Measurements from ENCODE around the gene AKNA.
A peak's percentile ranks its signal among the peaks of the same experiment; 100 is the strongest.

AKNA gene

GRCh38 chr9:114416290-114416689 lies 28.5 kb upstream of the AKNA start:
- DNase-seq (ENCODE audit: low read depth in 2 of 2, low spot score in 1 of 2) = no peak

- DNase-seq (ENCODE audit: low read depth in 2 of 2, low spot score in 1 of 2) = no peak
Observed at GRCh38 chr9:114414346-114414745, 26.6 kb upstream of the AKNA start.

GRCh38 chr9:114413861-114414301 lies 26.1 kb upstream of the AKNA start:
- no peak for DNase-seq (ENCODE audit: low read depth in 2 of 2, low spot score in 1 of 2)

DNA sequence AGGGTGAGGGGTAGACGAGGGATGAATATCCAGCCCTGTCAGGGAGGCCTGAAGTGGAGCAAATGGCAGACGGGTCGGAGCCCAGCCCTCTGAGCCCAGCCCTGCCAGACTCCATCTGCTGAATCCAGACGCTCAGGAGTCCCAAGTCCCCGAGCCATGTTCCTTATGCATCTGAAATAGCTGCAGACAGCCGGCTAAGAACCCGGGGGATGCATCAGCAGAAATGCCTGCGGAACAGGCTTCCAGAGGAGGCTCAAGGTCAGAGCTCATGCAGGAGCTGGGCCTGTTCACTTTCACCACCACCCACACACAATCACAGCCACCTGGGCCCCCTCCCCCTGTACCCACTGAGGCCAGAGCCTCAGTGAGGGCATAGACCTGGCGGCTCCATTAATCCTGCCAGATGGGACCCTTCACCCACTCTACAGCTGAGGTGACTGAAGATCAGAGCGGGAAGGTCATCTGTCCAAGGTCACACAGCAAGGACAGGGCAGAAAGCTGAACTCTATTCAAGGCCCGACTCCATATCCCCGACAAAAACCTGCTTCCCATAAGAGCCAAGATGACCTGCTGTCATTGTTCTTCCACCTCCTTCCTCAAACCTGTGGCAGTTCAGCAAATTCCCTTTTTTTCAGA lies 24.4 kb upstream of the AKNA start:
- DNase-seq (ENCODE audit: low read depth in 2 of 2, low spot score in 1 of 2) = no peak

DNA sequence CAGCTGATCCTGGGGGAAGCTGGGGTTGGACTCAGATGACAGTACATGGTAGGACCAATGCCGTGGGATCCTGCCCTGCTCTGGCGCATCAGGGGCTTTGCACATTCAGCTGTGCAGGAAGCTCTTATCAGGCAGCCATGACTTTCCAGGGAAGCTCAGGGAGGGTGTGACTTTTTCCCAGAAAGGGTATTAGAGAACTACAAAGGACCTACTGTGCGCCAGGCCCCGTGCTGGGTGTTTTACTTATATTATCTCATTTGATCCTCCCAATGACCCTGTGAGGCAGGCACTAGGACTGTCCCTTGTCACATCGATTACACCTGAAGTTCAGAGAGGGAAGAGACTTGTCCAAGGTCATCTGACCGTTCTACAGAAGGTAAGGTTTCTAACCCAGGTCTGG lies 23.7 kb upstream of the AKNA start:
- no peak for DNase-seq (ENCODE audit: low read depth in 2 of 2, low spot score in 1 of 2)

DNA sequence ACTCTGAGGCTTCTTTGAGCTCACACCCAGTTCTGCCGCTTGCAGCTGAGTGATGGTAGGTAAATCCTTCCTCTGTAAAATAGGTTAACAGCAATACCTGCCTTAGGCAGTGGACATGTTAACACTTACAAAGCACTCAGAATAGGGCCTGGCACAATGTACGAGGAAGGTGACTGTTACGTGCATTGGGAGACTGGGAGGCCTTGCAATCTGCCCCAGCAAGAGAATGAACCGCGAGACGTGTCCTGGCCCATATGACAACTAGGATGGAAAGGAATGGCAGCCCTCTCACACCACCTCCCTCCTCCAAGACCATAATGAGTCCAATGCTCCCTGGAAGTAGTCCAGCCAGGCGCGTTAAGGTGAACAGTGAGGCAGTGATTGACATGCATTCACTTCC lies 23.1 kb upstream of the AKNA start:
- no peak for DNase-seq (ENCODE audit: low read depth in 2 of 2, low spot score in 1 of 2)

DNA sequence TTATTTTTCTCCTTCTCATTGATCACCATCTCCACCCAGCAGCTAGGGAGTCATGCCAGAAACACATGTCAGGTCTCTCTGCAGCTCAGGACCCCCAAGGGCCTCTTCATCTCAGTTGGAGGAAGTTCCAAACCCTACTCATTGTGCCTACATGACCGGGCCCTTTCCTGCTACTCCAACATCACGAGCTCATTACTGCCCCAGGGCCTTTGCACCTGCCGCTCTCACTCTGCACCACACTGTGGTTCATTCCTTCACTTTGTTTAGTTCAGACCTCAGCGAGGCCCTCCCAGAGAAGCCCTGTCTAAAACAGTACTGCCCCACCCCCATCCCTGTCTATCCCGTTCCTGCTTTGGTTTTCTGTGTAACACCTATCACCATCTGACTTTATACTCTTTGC lies 22.1 kb upstream of the AKNA start:
- no peak for DNase-seq (ENCODE audit: low read depth in 2 of 2, low spot score in 1 of 2)

DNA sequence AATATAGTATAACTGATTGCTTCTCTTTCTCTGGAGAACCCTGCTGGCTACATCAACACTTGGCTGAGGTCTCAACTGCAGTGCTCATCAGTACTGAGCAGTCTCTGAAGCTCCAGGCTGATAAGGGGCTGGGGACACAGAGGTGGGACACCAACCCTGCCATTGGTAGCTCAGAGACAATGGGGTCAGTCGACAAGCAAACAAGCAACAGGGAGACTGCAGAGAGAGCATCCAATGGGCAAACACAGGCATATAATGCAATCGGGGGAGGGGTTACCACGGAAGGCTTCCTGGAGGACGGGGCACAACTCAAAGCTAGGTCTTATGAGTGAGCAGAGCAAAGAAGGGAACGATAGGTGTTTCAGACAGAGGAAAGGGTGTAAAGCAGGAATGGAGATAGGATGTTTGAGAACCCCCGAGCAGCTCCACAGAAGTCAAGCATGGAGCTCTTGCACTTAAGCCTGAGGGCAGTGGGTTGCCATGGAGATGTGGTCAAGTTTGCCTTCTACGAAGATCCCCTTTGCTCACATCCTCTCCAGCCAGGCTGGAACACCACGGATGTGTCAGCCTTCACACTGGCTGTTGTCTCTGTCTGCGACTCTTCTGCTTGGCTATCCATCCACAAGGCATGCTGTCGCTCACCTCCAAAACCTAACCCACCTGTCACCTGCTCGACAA lies 21.5 kb upstream of the AKNA start:
- no peak for DNase-seq (ENCODE audit: low read depth in 2 of 2, low spot score in 1 of 2)

DNA sequence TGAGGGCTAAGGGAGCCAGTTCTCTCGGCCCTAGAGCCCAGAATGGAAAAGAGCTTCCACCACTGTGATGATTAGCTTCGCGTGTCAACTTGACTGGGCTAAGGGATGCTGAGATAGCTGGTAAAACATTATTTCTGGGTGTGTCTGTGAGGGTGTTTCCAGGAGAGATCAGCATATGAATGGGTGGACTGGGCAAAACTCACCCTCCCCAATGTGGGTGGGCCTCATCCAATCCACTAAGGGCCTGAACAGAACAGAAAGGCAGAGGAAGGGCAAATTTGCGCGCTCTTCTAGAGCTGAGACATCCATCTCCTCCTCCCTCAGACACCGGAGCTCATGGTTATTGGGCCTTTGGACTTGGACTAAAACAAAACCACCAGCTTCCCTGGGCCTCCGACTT lies 20.9 kb upstream of the AKNA start:
- DNase-seq (ENCODE audit: low read depth in 2 of 2, low spot score in 1 of 2) = no peak

DNA sequence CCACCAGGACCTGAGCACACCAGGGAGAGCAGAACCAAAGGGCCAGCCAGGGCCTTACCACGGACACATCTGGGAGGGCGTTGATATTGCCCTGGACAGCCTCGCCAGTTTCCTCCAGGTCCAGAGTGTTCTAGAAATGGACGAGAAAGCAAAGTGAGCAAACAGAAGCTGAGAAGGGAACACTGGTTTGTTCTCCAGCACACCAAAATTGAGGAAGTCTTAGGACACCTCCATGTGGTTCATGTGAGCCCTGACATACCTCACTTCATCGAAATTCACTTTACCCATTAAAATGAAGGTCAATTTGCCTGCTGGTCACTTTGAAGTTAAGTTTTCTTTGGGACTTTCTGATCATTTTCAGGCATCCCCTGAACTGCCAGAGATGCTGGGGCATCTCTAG lies 20.1 kb upstream of the AKNA start:
- no peak for DNase-seq (ENCODE audit: low read depth in 2 of 2, low spot score in 1 of 2)

DNA sequence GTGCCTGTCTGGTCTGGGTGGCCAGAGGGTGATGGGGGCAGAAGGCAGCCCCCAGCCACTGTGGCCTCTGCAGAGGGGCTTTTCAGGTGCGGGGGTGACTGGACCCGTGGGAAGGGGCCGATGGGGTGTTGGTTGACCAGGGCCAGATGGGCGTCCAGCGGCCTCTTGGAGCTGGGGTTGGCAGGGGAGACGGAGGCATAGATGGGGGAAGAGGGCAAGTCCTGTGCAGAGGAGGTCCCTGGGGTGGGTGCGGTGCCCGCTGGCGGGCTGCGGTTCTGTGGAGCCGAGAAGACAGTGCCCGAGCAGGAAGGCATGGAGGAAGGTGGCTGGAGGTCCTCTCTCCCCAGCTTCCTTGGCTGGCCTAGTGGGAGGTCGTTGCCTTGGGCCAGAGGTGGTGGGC lies 18.7 kb upstream of the AKNA start:
- no peak for DNase-seq (ENCODE audit: low read depth in 2 of 2, low spot score in 1 of 2)

GRCh38 chr9:114405294-114406034 lies 17.7 kb upstream of the AKNA start:
- peak; percentile 52 to 53 for DNase-seq (ENCODE audit: low read depth in 2 of 2, low spot score in 1 of 2)

DNA sequence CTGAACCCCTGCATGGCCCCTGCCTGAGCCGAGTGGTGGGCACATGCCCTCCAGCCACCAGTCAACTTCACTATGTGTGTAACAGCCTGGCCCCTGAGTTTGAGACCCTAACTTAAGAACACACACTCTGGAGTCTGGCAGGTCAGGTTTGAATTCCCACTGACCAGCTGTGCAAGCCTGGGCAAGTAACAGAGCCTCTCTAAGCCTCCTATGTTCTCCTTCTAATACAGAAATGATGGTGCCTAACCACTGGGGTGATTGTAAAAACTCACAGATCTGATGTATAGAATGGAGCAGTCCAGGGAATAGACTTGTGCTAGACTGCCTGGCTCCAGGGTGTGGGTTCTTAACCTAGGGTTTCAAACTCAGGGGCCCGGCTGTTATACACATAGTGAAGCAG lies 16.7 kb upstream of the AKNA start:
- no peak for DNase-seq (ENCODE audit: low read depth in 2 of 2, low spot score in 1 of 2)

- DNase-seq (ENCODE audit: low read depth in 2 of 2, low spot score in 1 of 2) = no peak
Observed at GRCh38 chr9:114403153-114403756, 15.5 kb upstream of the AKNA start.

DNA sequence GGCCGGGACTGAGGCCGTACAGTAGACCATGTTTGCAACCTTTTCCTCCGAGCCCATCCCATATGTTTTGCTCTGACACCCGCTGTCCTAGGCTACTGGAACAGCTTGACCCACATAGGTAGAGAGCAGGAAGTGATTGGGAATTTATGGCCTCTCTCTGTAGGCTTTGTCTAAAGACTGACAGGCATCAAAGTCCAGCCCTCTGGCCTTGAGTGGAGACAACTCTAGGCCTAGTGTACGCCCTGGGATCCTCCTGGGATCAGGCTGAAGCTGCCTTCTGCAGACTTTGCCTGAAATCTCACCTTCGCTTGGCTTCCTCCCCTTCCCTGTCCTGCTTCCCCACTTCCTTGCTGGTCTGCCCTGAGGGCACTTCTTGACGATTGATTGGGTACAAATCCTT lies 13.6 kb upstream of the AKNA start:
- DNase-seq (ENCODE audit: low read depth in 2 of 2, low spot score in 1 of 2) = no peak

DNA sequence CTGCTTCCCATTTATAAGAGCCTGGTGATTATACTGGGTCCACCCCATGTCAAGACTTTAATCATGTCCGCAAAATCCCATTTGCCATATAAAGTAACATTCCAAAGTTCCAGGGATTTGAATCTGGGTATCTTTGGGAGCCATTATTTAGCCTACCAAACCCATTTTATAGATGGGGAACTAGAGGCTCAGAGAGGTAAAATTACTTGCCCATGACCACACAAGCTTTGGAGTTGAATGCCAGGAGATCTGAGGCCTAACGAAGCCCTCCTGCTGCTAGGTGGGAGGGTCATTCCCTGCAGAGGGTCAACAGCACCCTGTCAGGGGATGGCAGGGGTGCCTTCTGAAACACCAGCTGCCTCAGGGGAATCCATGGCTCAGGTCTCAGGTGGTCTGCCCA lies 13.0 kb upstream of the AKNA start:
- DNase-seq (ENCODE audit: low read depth in 2 of 2, low spot score in 1 of 2) = no peak

GRCh38 chr9:114400219-114400618 lies 12.4 kb upstream of the AKNA start:
- no peak for DNase-seq (ENCODE audit: low read depth in 2 of 2, low spot score in 1 of 2)

- DNase-seq (ENCODE audit: low read depth in 2 of 2, low spot score in 1 of 2) = no peak
Observed at GRCh38 chr9:114399381-114399780, 11.6 kb upstream of the AKNA start.

DNA sequence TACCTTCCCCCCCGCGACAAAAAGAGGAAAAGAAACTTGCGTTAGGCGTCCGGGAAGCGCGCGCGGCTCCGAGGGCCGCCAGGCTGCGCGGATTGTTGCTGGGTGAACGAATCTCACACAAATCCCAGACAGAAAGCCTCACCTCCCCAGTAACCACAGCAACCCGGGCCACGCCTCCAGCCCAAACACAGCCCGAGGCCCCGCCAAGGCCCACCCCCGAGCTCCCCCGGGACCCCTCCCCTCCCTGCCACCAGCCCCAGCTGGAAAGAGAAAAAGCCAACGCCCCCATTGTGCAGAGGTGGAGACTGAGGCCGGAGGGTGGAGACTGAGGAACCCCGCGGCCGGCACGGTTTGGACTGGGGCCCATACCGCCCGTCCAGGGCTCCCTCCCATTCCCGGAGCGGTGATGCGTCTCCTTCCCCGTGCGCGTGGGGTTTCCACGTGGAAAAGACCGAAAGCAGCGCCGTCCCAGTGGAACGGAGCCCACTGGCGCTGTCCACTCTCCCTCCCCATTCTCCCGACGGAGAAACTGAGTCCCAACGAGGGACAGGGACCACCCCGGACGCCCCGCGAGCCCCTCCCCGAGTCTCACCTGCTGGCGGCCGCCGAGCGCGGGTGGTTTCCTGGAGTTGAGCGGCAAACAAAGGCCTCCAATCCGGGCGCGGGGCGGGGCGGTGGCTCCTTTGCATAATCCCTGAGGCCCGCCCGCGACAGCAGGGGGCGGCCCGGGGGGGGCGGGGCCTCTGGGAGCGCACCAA lies 10.2 kb upstream of the AKNA start:
- peak; percentile 90 for DNase-seq (ENCODE audit: low read depth in 2 of 2, low spot score in 1 of 2)

DNA sequence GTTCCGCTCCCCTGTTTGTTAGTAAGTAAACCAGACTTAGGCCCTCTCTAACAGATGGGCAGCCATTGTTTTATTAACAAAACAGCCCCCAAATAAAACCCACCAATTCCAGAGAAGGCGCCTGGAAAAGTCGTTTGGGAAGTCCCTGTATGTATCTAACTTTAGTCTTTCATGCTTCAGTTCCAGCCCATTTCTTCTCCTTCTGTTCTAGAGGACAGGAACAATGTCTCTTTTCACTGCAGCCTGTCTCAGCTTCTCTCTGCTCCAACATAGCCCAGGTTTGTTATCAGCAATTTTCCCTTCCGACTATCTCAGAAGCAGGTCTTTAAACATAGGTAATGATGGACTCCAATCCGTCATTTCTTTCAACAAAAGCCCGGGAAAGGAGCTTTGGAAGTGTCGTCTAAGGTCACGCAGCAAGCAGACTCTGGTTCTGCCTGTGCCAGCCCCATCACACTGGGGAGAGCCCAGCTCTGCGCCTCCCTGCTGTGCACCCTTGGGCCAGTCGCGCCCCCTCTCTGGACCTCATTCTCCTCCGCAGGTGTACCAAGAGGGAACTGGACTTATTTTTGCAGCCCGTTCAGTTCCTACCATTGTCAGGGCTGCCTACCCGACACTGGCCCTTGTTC lies 9.6 kb upstream of the AKNA start:
- DNase-seq (ENCODE audit: low read depth in 2 of 2, low spot score in 1 of 2) = no peak
